HG03571 (cell line): ENCODE results near the gene GHR.
"Not testable (repeated sequence)": the region's sequence is repeated elsewhere in the genome, so short reads cannot be mapped to it uniquely, and the experiment has no call there.

ENCODE experiments used
- ATAC-seq: cut with Tn5 transposase; IDR thresholded peaks from one replicate; pipeline ENCODE4 v1.9.1; 2021; ENCODE audit not compliant: unreplicated experiment

The GHR gene

DNA sequence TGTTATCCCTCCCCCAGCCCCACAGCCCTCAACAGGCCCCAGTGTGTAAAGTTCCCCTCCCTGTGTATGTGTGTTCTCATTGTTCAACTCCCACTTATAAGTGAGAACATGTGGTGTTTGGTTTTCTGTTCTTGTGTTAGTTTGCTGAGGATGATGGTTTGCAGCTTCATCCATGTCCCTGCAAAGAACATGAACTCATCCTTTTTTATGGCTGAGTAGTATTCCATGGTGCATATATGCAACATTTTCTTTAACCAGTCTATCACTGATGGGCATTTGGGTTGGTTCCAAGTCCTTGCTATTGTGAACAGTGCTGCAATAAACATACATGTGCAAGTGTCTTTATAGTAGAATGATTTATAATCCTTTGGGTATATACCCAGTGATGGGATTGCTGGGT, 261.8 kb downstream of the GHR start:
- not testable (repeated sequence) for ATAC-seq

DNA sequence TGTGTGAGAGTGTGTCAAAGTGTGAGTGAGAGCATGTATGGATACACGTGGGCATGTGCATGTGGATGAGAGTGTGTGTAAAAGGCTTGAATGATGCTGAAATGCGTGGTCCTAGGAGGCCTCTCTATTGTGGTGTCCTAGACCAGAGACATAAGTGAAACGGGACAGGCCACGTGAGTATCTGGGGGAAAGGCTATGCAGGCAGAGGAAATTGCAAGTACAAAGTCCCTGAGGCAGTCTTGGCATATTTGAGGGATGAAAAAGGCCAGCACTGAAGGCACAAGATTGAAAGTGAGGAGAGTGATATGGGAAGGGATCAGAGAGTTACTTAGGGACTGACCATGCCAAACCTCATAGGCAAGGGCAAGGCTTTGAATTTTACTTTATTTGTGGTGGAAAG, 266.2 kb downstream of the GHR start:
- ATAC-seq: no peak

DNA sequence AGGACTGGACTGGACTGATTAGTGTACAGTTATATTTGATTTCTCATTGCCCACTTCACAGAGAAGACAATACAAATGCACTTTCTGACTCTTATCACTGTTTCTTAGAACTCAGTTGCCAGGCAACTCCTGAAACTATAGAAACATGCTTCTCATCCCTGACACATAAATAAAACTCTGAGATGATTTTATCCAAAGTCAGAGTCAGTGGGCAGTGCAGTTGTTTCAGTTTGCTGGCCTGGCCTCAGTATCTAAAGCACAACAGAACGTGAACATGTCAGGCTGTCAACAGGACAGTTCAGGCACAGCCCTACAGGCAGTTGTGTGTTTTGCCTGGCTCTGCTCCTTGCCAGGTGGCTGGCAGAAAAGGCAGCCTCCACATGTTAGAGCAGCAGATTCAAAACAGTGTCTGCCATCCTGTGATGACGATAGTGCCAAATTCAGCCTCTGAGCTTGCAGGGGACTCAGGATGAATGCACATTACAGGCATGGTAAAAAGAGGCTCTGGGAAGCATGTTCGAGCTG, 268.2 kb downstream of the GHR start:
- ATAC-seq: no peak

- no peak for ATAC-seq
Measured at GRCh38 chr5:42701351-42702059, 278.3 kb downstream of the GHR start.

DNA sequence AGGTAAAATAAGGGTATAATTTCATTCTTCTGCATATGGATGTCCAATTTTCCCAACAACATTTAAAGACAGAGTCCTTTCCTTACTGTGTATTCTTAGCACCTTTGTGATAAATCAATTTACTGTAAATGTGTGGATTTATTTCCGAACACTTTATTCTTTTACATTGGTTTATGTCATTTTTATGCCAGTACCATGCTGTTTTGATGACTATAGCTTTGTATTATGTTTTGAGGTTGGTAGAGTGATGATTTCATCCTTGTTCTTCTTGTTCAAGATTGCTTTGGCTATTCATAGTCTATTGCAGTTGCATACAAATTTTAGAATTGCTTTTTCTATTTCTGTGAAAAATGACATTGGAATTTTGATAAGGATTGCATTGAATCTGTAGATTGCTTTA, 280.0 kb downstream of the GHR start:
- ATAC-seq: no peak

DNA sequence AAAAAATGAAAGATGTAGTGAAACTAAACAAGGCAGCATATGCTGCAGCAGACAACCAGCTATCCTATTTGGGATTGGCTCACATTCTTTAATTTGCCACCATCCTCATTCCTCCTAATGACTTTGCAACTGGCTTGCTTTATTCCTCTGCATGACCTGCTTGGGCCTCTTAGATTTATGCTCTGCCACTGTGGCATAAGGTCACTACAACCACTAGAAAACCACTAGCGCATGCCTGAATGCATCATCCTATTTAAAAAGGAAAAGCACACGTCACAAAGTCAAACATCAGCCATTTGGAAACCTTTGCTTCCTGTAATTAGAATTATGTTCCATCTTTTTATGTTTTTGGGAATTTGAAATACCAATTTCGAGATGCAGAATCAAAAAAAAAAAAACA, 292.5 kb downstream of the GHR start:
- ATAC-seq: no peak

- ATAC-seq: peak; percentile 96
Measured at GRCh38 chr5:42718591-42718990, 295.4 kb downstream of the GHR start.

DNA sequence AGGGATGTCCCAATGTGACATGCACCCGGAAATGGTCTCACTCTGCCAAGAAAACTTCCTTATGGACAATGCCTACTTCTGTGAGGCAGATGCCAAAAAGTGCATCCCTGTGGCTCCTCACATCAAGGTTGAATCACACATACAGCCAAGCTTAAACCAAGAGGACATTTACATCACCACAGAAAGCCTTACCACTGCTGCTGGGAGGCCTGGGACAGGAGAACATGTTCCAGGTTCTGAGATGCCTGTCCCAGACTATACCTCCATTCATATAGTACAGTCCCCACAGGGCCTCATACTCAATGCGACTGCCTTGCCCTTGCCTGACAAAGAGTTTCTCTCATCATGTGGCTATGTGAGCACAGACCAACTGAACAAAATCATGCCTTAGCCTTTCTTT, 295.8 kb downstream of the GHR start:
- no peak for ATAC-seq

DNA sequence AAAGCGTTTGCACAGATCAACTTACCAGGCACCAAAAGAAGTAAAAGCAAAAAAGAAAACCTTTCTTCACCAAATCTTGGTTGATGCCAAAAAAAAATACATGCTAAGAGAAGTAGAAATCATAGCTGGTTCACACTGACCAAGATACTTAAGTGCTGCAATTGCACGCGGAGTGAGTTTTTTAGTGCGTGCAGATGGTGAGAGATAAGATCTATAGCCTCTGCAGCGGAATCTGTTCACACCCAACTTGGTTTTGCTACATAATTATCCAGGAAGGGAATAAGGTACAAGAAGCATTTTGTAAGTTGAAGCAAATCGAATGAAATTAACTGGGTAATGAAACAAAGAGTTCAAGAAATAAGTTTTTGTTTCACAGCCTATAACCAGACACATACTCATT, 297.0 kb downstream of the GHR start:
- ATAC-seq: no peak

- ATAC-seq: no peak
Measured at GRCh38 chr5:42721484-42721883, 298.2 kb downstream of the GHR start.

DNA sequence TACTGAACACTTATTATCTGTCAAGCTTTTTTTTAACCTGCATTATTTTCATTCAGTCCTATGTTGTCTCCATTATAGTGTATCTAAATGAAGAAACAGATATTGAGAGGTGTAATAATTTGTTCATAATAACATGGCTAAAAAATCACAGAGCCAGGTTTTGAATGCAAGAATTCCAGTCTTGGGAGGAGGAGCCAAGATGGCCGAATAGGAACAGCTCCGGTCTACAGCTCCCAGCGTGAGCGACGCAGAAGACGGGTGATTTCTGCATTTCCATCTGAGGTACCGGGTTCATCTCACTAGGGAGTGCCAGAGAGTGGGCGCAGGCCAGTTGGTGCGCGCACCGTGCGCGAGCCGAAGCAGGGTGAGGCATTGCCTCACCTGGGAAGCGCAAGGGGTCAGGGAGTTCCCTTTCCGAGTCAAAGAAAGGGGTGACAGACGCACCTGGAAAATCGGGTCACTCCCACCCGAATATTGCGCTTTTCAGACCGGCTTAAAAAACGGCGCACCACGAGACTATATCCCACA, 311.4 kb downstream of the GHR start:
- ATAC-seq: not testable (repeated sequence)

- ATAC-seq: no peak
Measured at GRCh38 chr5:42740920-42741319, 317.7 kb downstream of the GHR start.

DNA sequence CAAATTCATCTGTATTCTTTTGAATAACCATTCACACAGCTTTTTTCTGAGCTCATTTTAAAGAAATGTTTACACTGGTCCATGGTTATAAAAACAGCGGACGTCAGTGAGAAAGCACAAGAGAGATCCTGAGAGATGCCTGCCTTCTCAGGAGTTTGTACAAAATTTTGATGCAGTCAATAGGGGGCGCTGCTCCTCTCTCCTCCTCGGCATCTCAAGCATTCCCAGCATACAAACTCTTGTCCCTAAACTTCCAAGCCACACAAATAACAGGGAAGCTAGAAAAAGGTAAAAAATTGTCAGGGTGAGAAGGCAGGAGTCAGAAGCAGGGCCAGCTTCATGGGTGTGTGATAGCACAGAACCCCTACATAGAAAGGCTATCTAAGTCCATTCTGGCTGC, 322.2 kb downstream of the GHR start:
- ATAC-seq: no peak

GRCh38 chr5:42745856-42746255, 322.6 kb downstream of the GHR start:
- no peak for ATAC-seq

- no peak for ATAC-seq
Measured at GRCh38 chr5:42749020-42749419, 325.8 kb downstream of the GHR start.

- no peak for ATAC-seq
Measured at GRCh38 chr5:42750507-42750906, 327.3 kb downstream of the GHR start.

DNA sequence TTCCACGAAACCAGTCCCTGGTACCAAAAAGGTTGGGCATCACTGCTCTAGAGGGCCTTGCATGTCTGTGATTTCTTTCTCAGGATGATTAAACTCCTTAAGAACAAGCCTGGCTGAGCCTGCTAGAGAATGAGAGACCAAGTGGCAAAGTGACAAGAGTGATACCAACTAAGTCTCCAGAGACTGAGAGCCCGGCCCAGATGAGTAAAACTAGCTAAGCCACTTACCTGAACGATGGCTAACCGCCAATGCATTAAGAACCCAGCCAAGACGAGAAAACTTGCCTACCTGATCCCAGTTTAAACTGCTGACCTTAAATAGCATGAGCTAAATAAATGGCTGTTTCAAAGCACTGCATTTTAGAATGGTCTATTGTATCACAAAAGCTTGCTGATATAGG, 327.8 kb downstream of the GHR start:
- ATAC-seq: no peak

DNA sequence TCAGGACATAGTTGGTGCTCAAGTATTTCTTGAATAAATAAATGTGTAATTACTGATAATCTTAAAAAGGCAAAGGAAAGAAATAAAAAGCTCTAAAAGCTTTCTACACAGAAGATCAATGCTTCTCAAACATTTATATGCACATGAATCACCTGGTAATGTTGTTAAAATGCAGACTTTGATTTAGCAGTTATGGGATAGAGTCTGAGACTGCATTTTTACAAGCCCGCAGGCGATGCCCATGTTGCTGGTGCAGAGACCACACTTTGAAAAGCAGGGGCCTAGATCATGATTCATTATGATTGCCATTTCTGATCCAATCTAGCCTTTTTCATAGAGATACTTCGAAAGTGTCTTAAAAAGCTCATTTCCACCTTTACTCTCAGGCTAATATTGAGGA, 329.9 kb downstream of the GHR start:
- no peak for ATAC-seq

- peak; percentile 74 for ATAC-seq
Measured at GRCh38 chr5:42756606-42757601, 333.7 kb downstream of the GHR start, which contains the start of gene CCDC152. Gene CCDC152, plus strand, starts transcription at chr5:42756818. Its CDS starts 2,304 bp downstream, at chr5:42759122.

- no peak for ATAC-seq
Measured at GRCh38 chr5:42759456-42759855, 336.2 kb downstream of the GHR start.

- no peak for ATAC-seq
Measured at GRCh38 chr5:42760426-42760825, 337.2 kb downstream of the GHR start.

DNA sequence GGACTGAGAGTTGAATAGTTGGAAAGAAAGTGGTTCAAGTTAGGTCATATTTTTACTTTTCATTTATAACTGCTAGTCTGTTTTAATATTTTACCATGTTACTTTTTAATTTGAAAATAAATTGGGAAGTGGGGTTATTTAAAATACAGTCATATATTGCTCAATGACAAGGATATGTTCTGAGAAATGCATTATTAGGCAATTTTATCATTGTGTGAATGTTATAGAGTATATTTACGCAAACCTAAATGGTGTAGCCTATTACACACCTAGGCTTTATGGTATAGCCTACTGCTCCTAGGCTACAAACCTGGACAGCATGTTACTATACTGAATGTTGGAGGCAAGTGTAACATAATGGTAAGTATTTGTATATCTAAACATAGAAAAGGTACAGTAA, 338.6 kb downstream of the GHR start:
- no peak for ATAC-seq
